Measurements from ENCODE around the gene IKZF3. TPM values are rescaled to one million over a fixed set of nuclear protein-coding genes. Genes with fewer than 3 reads are reported as not detected.

Gene IKZF3
- total RNA-seq, 4 donors from 2014 or later = 1.8 to 2.8 (median 2.6) TPM

- 76 to 80% methylated on average over 4 to 8 of the region's 8 CpGs for WGBS, 2 donors
- Histone ChIP-seq H3K27me3 (no peaks in the 10 kb centered on the region), H3K27ac (no peak overlapping the region), H3K4me1 (peaks cover 14 to 16% of the 10 kb centered on the region in 2 donors), H3K9me3 (no peaks in the 10 kb centered on the region), H3K36me3 (peaks cover 0 to 14% of the 10 kb centered on the region in 2 donors), H3K4me3 (replicated peaks in 1 of 3) (no peak overlapping the region)
- intact Hi-C loops (cut with DNase I) = loop anchor here (5.0 kb wide), 1 partner anchor 113 kb away; no protein-coding TSS in a partner anchor
- TF ChIP-seq CTCF (IDR thresholded peaks at IDR 0.05) (no peak), POLR2A (IDR thresholded peaks at IDR 0.05) (no peak)
- no peak for DNase-seq
Measured at GRCh38 chr17:39744836-39745215, 119.3 kb downstream of the IKZF3 start.

GRCh38 chr17:39744075-39744835 is 119.9 kb downstream of the IKZF3 start:
- Histone ChIP-seq H3K36me3 (peaks cover 0 to 14% of the 10 kb centered on the region in 2 donors), H3K27me3 (no peaks in the 10 kb centered on the region), H3K4me1 (peaks cover 17 to 18% of the 10 kb centered on the region in 2 donors), H3K27ac (no peak overlapping the region), H3K4me3 (replicated peaks in 1 of 3) (no peak overlapping the region), H3K9me3 (no peaks in the 10 kb centered on the region)
- DNase-seq = no peak
- TF ChIP-seq POLR2A (IDR thresholded peaks at IDR 0.05) = no peak
- no peak for TF ChIP-seq CTCF (IDR thresholded peaks at IDR 0.05)
- intact Hi-C loops (cut with DNase I) = loop anchor here (5.0 kb wide), 1 partner anchor 112 kb away; no protein-coding TSS in a partner anchor
- 83 to 91% methylated on average over 9 to 15 of the region's 16 CpGs for WGBS, 2 donors

GRCh38 chr17:39742856-39743436 is 121.2 kb downstream of the IKZF3 start:
- Histone ChIP-seq H3K4me3 (replicated peaks in 1 of 3) (no peak overlapping the region), H3K4me1 (peaks cover 17 to 22% of the 10 kb centered on the region in 2 donors), H3K36me3 (peaks cover 0 to 14% of the 10 kb centered on the region in 2 donors), H3K27me3 (no peaks in the 10 kb centered on the region), H3K9me3 (no peaks in the 10 kb centered on the region), H3K27ac (no peak overlapping the region)
- intact Hi-C loops (cut with DNase I) = loop anchor here (5.0 kb wide), 1 partner anchor 111 kb away; no protein-coding TSS in a partner anchor
- DNase-seq = no peak
- WGBS, 2 donors = 84 to 92% methylated on average over 18 to 21 of the region's 21 CpGs
- TF ChIP-seq POLR2A (IDR thresholded peaks at IDR 0.05) (no peak), CTCF (IDR thresholded peaks at IDR 0.05) (no peak)

- Histone ChIP-seq H3K27ac (no peak overlapping the region), H3K4me1 (peaks cover 19 to 25% of the 10 kb centered on the region in 2 donors), H3K4me3 (replicated peaks in 1 of 3) (no peak overlapping the region), H3K9me3 (no peaks in the 10 kb centered on the region), H3K36me3 (peaks cover 0 to 14% of the 10 kb centered on the region in 2 donors), H3K27me3 (no peaks in the 10 kb centered on the region)
- no peak for DNase-seq
- 89% methylated on average over 15 to 16 of the region's 18 CpGs for WGBS, 2 donors
- TF ChIP-seq CTCF (IDR thresholded peaks at IDR 0.05) = no peak
- no peak for TF ChIP-seq POLR2A (IDR thresholded peaks at IDR 0.05)
- intact Hi-C loops (cut with DNase I) = loop anchor here (5.0 kb wide), 1 partner anchor 110 kb away; no protein-coding TSS in a partner anchor
Measured at GRCh38 chr17:39742126-39742855, 121.8 kb downstream of the IKZF3 start.

All from thyroid gland (tissue), 4 donors.